ENCODE data around the gene SHD.

SHD gene

DNA sequence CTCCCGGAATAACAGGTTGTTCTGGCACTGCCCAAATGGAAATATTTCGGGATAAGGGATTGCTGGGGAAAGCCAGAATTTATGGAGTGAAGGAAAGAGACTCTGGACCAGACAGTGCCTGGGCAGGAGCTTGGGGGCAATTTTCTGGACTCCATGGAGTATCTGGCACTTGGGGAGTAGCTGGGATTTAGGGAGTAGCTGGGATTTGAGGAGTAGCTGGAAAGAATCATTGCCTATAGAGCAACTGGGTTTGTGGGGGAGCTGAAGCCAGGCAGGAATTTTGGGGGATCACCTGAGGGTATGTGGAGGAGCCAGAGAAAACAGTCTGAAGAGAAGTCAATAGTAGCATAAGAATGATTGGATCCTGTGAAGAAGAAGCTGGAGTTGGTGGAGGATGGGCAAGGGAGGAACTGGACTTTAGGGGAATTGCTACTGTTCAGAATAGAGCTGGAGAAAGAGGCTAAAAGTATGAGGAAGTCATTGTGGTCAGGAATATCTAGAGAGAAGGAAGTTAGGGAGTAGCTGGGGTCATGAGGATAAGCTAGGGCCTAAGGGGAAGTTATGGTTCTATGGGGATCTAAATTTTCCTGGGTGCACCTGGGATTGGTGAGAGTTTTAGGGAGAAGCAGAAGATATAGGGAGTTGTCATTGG lies 40.1 kb downstream of the SHD start:
- TF ChIP-seq, protein P1, sequence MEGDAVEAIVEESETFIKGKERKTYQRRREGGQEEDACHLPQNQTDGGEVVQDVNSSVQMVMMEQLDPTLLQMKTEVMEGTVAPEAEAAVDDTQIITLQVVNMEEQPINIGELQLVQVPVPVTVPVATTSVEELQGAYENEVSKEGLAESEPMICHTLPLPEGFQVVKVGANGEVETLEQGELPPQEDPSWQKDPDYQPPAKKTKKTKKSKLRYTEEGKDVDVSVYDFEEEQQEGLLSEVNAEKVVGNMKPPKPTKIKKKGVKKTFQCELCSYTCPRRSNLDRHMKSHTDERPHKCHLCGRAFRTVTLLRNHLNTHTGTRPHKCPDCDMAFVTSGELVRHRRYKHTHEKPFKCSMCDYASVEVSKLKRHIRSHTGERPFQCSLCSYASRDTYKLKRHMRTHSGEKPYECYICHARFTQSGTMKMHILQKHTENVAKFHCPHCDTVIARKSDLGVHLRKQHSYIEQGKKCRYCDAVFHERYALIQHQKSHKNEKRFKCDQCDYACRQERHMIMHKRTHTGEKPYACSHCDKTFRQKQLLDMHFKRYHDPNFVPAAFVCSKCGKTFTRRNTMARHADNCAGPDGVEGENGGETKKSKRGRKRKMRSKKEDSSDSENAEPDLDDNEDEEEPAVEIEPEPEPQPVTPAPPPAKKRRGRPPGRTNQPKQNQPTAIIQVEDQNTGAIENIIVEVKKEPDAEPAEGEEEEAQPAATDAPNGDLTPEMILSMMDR (IDR thresholded peaks at IDR 0.05; ENCODE audit: control extremely low read depth, extremely low read depth, low read depth, missing control alignments): no peak
- DNase-seq (ENCODE audit: extremely low spot score): peak; percentile 3
- CTCF ChIA-PET: interaction anchor here (0.9 to 4.9 kb wide), 7 partner anchors 12 to 81 kb away, joined by 3 to 28 read pairs (median 4); partner anchors contain the start of genes FSD1, MPND and SH3GL1
- POLR2A ChIA-PET: no interaction called here

DNA sequence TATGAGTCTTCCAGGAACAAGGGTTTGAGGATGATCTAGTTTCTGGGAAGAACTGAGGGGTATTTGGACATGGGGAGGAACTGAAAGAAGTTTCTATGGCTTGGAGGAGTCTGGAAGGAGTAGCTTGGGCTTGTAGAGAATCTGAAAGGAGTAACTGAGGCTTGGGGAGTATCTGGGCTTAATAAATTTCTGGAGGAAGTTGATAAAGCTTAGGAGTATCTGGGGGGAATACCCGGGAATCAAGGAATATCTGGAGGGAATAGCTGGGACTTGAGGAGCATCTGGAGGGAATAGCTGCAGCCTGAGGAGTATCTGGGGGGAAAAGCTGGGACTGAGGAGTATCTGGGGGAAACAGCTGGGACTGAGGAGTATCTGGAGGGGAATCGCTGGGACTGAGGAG lies 41.4 kb downstream of the SHD start:
- TF ChIP-seq, protein P1 (IDR thresholded peaks at IDR 0.05; ENCODE audit: control extremely low read depth, extremely low read depth, low read depth, missing control alignments): no peak
- ChIA-PET CTCF (interaction anchor here (1.2 to 4.9 kb wide), 6 partner anchors 15 to 80 kb away, joined by 4 to 28 read pairs (median 8); partner anchors contain the start of genes MPND and SH3GL1), POLR2A (no interaction called here)
- no peak for DNase-seq (ENCODE audit: extremely low spot score)

DNA sequence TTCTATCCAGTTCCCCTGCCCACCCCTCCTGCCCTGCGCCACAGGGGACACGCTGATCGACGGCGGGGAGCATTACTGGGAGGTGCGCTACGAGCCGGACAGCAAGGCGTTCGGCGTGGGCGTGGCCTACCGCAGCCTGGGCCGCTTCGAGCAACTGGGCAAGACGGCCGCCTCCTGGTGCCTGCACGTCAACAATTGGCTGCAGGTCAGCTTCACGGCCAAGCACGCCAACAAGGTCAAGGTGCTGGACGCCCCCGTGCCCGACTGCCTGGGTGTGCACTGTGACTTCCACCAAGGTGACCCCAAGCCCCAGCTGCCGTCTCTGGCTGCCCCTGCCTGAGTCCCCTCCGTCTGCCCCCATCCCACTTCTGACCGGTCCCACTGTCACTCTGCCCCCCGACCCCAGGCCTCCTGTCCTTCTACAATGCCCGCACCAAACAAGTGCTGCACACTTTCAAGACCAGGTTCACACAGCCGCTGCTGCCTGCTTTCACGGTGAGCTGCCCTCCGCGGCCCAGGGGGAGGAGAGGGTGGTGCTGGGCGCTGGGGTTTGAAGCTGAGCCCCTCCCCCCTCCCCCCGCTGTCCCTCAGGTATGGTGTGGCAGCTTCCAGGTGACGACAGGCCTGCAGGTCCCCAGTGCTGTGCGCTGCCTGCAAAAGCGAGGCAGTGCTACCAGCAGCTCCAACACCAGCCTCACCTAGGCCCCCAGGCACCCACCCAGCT lies 44.0 kb downstream of the SHD start:
- POLR2A ChIA-PET: interaction anchor here (0.9 to 1.6 kb wide), 2 partner anchors 20 kb away, joined by 3 read pairs; partner anchors contain the start of gene MPND
- no peak for DNase-seq (ENCODE audit: extremely low spot score)
- TF ChIP-seq, protein P1 (IDR thresholded peaks at IDR 0.05; ENCODE audit: control extremely low read depth, extremely low read depth, low read depth, missing control alignments): no peak
- CTCF ChIA-PET: interaction anchor here (1.7 to 4.9 kb wide), 5 partner anchors 12 to 78 kb away, joined by 5 to 28 read pairs (median 11); partner anchors contain the start of genes CHAF1A and SH3GL1

DNA sequence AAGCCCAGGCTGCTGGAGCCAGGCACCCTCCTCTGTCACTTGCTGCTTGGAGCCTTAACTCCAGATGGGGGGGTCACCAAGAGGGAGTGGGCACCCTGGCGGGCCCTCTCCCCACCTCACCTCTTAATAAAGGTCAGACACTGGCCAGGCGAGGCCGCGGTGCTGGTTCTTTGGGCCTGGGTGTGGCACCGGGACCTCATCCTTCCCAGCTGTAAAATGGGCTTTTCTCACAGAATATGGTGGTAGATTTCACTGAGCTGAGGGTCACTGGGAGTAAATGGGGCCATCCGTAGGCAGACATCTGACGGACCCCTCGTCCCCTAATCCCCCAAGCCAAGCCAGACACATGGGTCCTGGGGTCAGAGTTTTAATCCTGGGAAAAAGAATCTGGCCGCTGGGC lies 44.6 kb downstream of the SHD start:
- ChIA-PET POLR2A (interaction anchor here (1.6 kb wide), 1 partner anchor 19 kb away, joined by 3 read pairs; the partner anchor contains the start of gene MPND), CTCF (interaction anchor here (1.6 to 4.9 kb wide), 4 partner anchors 13 to 78 kb away, joined by 4 to 28 read pairs (median 10); partner anchors contain the start of genes CHAF1A and SH3GL1)
- DNase-seq (ENCODE audit: extremely low spot score): no peak
- TF ChIP-seq, protein P1 (IDR thresholded peaks at IDR 0.05; ENCODE audit: control extremely low read depth, extremely low read depth, low read depth, missing control alignments): no peak

DNA sequence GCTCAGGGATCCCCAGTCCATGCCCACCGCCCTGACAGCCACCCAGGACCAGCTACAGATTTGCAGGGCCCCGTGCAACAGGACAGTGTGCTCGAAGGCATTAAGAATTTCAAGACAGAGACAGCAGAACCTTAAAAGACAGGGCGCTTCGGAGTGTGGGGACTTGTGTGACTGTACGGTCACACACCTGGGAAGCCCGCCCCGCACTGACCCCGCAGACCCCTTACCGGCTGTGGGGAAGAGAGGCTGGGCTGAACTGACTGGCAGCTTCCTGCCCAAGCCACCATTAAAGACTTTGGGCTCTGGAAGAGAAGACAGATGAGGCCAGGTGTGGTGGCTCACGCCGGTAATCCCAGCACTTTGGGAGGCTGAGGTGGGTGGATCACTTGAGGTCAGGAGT lies 45.2 kb downstream of the SHD start:
- POLR2A ChIA-PET: interaction anchor here (1.6 kb wide), 1 partner anchor 19 kb away, joined by 3 read pairs; the partner anchor contains the start of gene MPND
- no peak for DNase-seq (ENCODE audit: extremely low spot score)
- CTCF ChIA-PET: interaction anchor here (1.6 to 4.5 kb wide), 3 partner anchors 13 to 77 kb away, joined by 4 to 16 read pairs (median 5); partner anchors contain the start of genes CHAF1A and SH3GL1
- TF ChIP-seq, protein P1 (IDR thresholded peaks at IDR 0.05; ENCODE audit: control extremely low read depth, extremely low read depth, low read depth, missing control alignments): no peak

DNA sequence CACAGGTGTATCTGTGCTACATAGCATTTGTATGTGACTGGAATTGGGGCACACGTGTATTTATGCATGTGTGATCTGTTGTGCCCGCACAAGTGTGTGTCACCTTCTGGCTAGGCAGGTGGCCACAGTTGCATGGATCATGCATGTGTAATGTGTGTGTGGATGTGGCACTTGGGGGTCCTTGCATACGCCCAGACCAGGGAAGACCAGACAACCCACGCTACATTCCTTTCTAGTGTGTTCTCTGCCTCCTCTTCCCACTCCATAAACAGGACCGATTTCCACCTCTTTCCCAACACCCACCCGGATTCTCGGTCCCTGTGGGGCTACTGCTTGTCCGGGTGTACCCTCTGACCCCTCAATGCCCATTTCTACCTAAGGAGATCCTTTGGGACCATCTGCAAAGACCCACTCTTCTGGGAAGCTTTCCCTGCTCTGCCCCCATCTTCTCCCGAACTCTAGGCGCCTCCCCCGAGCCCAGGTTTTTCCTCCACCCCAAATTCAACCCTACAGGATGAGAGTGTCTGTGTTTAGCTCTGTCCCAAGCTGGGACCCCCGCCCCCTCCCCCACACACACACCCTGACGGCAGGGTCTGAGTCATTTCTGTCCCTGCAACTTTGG lies 47.3 kb downstream of the SHD start:
- POLR2A ChIA-PET: no interaction called here
- DNase-seq (ENCODE audit: extremely low spot score): peak; percentile 5
- TF ChIP-seq, protein P1 (IDR thresholded peaks at IDR 0.05; ENCODE audit: control extremely low read depth, extremely low read depth, low read depth, missing control alignments): no peak
- CTCF ChIA-PET: interaction anchor here (4.5 kb wide), 1 partner anchor 75 kb away, joined by 16 read pairs; the partner anchor contains the start of genes CHAF1A and SH3GL1

Measured in GM10248 (cell line).